ENCODE data around the gene TTYH3.

The TTYH3 gene

DNA sequence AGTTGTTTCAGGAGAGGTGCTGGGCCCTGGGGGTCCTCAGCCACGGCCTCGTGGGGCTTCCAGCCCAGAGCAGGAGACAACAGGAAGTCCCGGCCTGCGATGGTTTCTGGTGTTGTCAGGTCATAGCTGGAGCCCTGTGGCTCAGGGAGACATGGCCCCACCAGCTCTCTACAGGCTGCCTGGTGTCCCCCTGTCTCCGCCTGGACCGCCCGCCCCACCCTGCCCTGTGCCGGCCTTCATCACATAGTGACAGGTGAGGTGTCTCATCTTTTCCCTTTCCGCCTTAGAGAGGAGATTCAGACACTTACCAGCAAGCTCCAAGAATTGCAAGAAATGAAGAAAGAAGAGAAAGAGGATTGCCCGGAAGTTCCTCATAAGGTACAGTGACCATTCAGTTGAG is 37.2 kb upstream of the TTYH3 start:
- POLR2A ChIA-PET: interaction anchor here (1.3 kb wide), 1 partner anchor 14 kb away, joined by 3 read pairs; no protein-coding TSS in a partner anchor
- DNase-seq (ENCODE audit: extremely low spot score): no peak
- TF ChIP-seq HDGF (IDR thresholded peaks at IDR 0.05; ENCODE audit: borderline replicate concordance): no peak
- no peak for TF ChIP-seq TARDBP (IDR thresholded peaks at IDR 0.05)
- TF ChIP-seq BHLHE40 (IDR thresholded peaks at IDR 0.05; ENCODE audit: borderline replicate concordance): no peak
- TF ChIP-seq FOXM1 (IDR thresholded peaks at IDR 0.05; ENCODE audit: borderline replicate concordance): no peak
- no peak for TF ChIP-seq FOXK2 (IDR thresholded peaks at IDR 0.05)
- no peak for TF ChIP-seq NFRKB (IDR thresholded peaks at IDR 0.05)
- TF ChIP-seq ELF4 (IDR thresholded peaks at IDR 0.05): no peak
- no peak for TF ChIP-seq ZNF384 (IDR thresholded peaks at IDR 0.05)
- TF ChIP-seq, protein P1, sequence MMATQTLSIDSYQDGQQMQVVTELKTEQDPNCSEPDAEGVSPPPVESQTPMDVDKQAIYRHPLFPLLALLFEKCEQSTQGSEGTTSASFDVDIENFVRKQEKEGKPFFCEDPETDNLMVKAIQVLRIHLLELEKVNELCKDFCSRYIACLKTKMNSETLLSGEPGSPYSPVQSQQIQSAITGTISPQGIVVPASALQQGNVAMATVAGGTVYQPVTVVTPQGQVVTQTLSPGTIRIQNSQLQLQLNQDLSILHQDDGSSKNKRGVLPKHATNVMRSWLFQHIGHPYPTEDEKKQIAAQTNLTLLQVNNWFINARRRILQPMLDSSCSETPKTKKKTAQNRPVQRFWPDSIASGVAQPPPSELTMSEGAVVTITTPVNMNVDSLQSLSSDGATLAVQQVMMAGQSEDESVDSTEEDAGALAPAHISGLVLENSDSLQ (IDR thresholded peaks at IDR 0.05): no peak
- no peak for TF ChIP-seq LEF1 (IDR thresholded peaks at IDR 0.05; ENCODE audit: borderline replicate concordance)
- CTCF ChIA-PET: no interaction called here

DNA sequence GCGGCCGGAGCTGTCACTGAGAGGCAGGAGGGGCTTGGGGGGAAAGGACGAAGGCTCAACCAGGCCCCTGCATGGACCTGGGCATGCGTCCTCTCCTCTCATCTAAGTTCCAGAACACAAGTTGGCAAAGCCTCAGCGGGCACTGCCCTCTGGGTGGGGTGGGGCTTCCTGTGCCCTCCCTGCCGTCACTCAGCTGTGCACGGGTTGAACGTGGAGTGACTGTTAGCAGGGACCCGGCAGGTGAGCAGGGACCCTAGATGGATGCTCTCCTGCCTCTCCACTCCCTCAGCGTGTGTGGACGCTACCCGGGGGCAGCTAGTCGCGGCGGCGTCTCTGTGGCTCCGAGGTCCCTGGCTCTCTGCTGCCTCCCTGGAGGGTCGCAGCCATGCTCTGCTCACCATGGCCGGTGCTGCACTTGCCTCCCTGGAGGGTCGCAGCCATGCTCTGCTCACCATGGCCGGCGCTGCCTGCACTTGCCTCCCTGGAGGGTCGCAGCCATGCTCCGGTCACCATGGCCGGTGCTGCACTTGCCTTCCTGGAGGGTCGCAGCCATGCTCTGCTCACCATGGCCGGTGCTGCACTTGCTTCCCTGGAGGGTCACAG is 36.4 kb upstream of the TTYH3 start:
- no peak for DNase-seq (ENCODE audit: extremely low spot score)
- TF ChIP-seq, protein P1 (IDR thresholded peaks at IDR 0.05): no peak
- no peak for TF ChIP-seq FOXM1 (IDR thresholded peaks at IDR 0.05; ENCODE audit: borderline replicate concordance)
- TF ChIP-seq HDGF (IDR thresholded peaks at IDR 0.05; ENCODE audit: borderline replicate concordance): no peak
- TF ChIP-seq TARDBP (IDR thresholded peaks at IDR 0.05): no peak
- no peak for TF ChIP-seq L3MBTL2 (conservative IDR thresholded peaks at IDR 0.05)
- no peak for TF ChIP-seq ARNT (IDR thresholded peaks at IDR 0.05)
- TF ChIP-seq ELF4 (IDR thresholded peaks at IDR 0.05): no peak
- no peak for TF ChIP-seq ZNF384 (IDR thresholded peaks at IDR 0.05)
- no peak for TF ChIP-seq BHLHE40 (IDR thresholded peaks at IDR 0.05; ENCODE audit: borderline replicate concordance)
- no peak for TF ChIP-seq CTBP1 (IDR thresholded peaks at IDR 0.05; ENCODE audit: borderline replicate concordance)
- no peak for TF ChIP-seq LEF1 (IDR thresholded peaks at IDR 0.05; ENCODE audit: borderline replicate concordance)
- TF ChIP-seq SP1 (IDR thresholded peaks at IDR 0.05): no peak
- no peak for TF ChIP-seq FOXK2 (IDR thresholded peaks at IDR 0.05)
- TF ChIP-seq SUZ12 (IDR thresholded peaks at IDR 0.05): no peak
- POLR2A ChIA-PET: interaction anchor here (1.3 kb wide), 1 partner anchor 13 kb away, joined by 3 read pairs; no protein-coding TSS in a partner anchor
- CTCF ChIA-PET: no interaction called here

DNA sequence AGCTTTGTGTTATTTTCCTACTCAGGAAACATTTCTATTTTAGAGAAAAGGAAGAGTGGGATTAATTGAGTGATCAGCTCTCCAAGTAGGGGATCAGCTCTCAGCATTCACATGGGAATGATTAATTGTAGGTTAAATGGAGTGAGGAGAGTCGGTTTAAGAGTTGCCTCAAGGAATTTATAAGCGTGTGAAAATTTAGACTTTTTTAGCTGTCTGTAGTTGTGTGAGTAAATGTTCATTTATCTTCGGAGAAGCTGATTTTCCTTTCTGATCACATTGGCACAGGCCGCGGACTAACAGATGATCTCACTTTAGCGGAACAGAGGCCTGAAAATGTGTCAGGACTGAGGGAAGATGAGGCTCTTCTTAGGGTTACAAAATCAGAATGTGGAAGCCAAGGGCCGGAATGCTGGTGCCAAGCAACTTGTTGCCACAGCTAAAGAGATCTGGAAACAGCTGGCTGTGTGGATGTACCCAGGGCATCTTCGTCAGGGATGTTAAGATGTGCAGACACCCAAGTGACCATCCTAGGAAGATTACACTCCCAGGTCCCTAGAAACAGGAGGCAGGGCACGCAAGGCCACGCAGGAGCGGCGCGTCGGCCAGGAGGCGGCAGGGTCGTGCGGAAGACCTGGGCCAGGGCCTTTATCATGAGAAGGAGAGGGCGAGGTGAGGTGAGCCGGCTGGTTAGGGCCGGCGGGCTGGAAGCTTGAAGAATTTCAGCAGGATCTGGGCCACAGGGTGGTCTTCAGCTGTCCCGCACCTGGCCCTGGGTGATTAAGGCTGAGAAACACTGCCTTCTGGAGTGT is 35.1 kb upstream of the TTYH3 start:
- ChIA-PET CTCF (no interaction called here), POLR2A (no interaction called here)
- TF ChIP-seq L3MBTL2 (conservative IDR thresholded peaks at IDR 0.05) (no peak), TARDBP (IDR thresholded peaks at IDR 0.05) (no peak), BHLHE40 (IDR thresholded peaks at IDR 0.05; ENCODE audit: borderline replicate concordance) (no peak), FOXA1 (IDR thresholded peaks at IDR 0.05) (no peak), ARNT (IDR thresholded peaks at IDR 0.05) (no peak)
- DNase-seq (ENCODE audit: extremely low spot score): no peak

GRCh38 chr7:2597273-2597640 is 34.5 kb upstream of the TTYH3 start:
- POLR2A ChIA-PET: no interaction called here
- CTCF ChIA-PET: no interaction called here
- TF ChIP-seq, protein P1 (IDR thresholded peaks at IDR 0.05): no peak
- no peak for TF ChIP-seq FOXA1 (IDR thresholded peaks at IDR 0.05)
- TF ChIP-seq ELF4 (IDR thresholded peaks at IDR 0.05): no peak
- no peak for TF ChIP-seq CTBP1 (IDR thresholded peaks at IDR 0.05; ENCODE audit: borderline replicate concordance)
- no peak for TF ChIP-seq SUZ12 (IDR thresholded peaks at IDR 0.05)
- no peak for TF ChIP-seq SP1 (IDR thresholded peaks at IDR 0.05)
- no peak for TF ChIP-seq FOXK2 (IDR thresholded peaks at IDR 0.05)
- TF ChIP-seq FOXM1 (IDR thresholded peaks at IDR 0.05; ENCODE audit: borderline replicate concordance): no peak
- no peak for TF ChIP-seq L3MBTL2 (conservative IDR thresholded peaks at IDR 0.05)
- no peak for TF ChIP-seq NFRKB (IDR thresholded peaks at IDR 0.05)
- TF ChIP-seq HDGF (IDR thresholded peaks at IDR 0.05; ENCODE audit: borderline replicate concordance): no peak
- TF ChIP-seq LEF1 (IDR thresholded peaks at IDR 0.05; ENCODE audit: borderline replicate concordance): no peak
- TF ChIP-seq BHLHE40 (IDR thresholded peaks at IDR 0.05; ENCODE audit: borderline replicate concordance): no peak
- no peak for TF ChIP-seq ARNT (IDR thresholded peaks at IDR 0.05)
- no peak for TF ChIP-seq TARDBP (IDR thresholded peaks at IDR 0.05)
- no peak for DNase-seq (ENCODE audit: extremely low spot score)

DNA sequence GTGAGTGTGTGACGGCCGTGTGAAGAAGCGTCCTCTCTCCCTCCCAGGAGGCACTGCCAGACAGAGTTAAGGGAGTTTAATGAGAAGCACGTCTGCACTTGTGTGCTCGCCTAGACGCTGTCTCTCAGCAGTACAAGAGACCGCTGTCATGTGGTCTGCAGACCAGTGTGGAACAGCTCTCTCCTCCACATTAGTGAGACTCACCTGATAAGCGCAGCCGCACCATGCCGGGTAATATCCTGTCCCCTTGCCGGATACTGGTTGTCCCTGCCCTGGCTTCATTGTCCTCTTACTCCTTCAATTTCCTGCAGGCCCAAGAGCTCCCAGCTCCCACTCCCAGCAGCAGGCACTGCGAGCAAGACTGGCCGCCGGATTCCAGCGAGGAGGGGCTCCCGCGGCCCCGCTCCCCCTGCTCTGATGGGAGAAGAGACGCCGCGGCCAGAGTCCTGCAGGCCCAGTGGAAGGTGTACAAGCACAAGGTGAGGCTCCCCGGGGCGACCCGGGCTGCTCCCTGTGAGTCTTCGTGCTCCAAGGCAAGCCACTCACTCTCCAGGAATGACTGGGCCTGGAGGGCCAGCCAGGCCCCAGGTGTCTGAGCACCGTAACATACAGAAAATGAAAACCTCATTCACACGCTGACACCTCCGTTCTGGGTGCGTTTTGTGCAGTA is 33.5 kb upstream of the TTYH3 start:
- CTCF ChIA-PET: no interaction called here
- no peak for DNase-seq (ENCODE audit: extremely low spot score)
- POLR2A ChIA-PET: no interaction called here
- TF ChIP-seq ARNT (IDR thresholded peaks at IDR 0.05) (no peak), BHLHE40 (IDR thresholded peaks at IDR 0.05; ENCODE audit: borderline replicate concordance) (no peak), CTBP1 (IDR thresholded peaks at IDR 0.05; ENCODE audit: borderline replicate concordance) (no peak), LEF1 (IDR thresholded peaks at IDR 0.05; ENCODE audit: borderline replicate concordance) (no peak), ELF4 (IDR thresholded peaks at IDR 0.05) (no peak), FOXM1 (IDR thresholded peaks at IDR 0.05; ENCODE audit: borderline replicate concordance) (no peak), TARDBP (IDR thresholded peaks at IDR 0.05) (no peak), SP1 (IDR thresholded peaks at IDR 0.05) (no peak), FOXK2 (IDR thresholded peaks at IDR 0.05) (no peak), ZNF384 (IDR thresholded peaks at IDR 0.05) (no peak), SUZ12 (IDR thresholded peaks at IDR 0.05) (no peak), L3MBTL2 (conservative IDR thresholded peaks at IDR 0.05) (no peak), NFRKB (IDR thresholded peaks at IDR 0.05) (no peak), HDGF (IDR thresholded peaks at IDR 0.05; ENCODE audit: borderline replicate concordance) (no peak)
- TF ChIP-seq, protein P1 (IDR thresholded peaks at IDR 0.05): no peak

Measured in HEK293T (cell line).